Measurements from ENCODE around the gene FOCAD. TPM values are rescaled to one million over a fixed set of nuclear protein-coding genes. Genes with fewer than 3 reads are reported as not detected.
"Not testable (repeated sequence)": the region's sequence is repeated elsewhere in the genome, so short reads cannot be mapped to it uniquely, and the experiment has no call there.

Gene FOCAD
- total RNA-seq, 1 donor from 2014 or later = 38.3 TPM

- intact Hi-C loops (cut with DNase I) = no loop called here
- no peak for DNase-seq (ENCODE audit: low spot score)
These were observed 246.8 kb downstream of the FOCAD start for GRCh38 chr9:20930836-20931235.

- intact Hi-C loops (cut with DNase I) = loop anchor here (2.0 to 5.0 kb wide), 3 partner anchors 313 to 1014 kb away; no protein-coding TSS in a partner anchor
- DNase-seq (ENCODE audit: low spot score) = no peak
These were observed 256.6 kb downstream of the FOCAD start for GRCh38 chr9:20940447-20941173.

- intact Hi-C loops (cut with DNase I) = loop anchor here (2.0 to 5.0 kb wide), 3 partner anchors 314 to 1014 kb away; no protein-coding TSS in a partner anchor
- DNase-seq (ENCODE audit: low spot score) = no peak
These were observed 257.2 kb downstream of the FOCAD start for GRCh38 chr9:20941174-20941690.

- DNase-seq (ENCODE audit: low spot score) = no peak
- intact Hi-C loops (cut with DNase I) = loop anchor here (5.0 kb wide), 2 partner anchors 317 to 587 kb away; no protein-coding TSS in a partner anchor
These were observed 260.4 kb downstream of the FOCAD start for GRCh38 chr9:20944507-20944906.

- DNase-seq (ENCODE audit: low spot score) = no peak
- intact Hi-C loops (cut with DNase I) = no loop called here
These were observed 261.2 kb downstream of the FOCAD start for GRCh38 chr9:20945269-20945668.

- intact Hi-C loops (cut with DNase I) = no loop called here
These were observed 261.8 kb downstream of the FOCAD start for GRCh38 chr9:20945856-20946255.

GRCh38 chr9:20948703-20949102 lies 264.6 kb downstream of the FOCAD start:
- no peak for DNase-seq (ENCODE audit: low spot score)
- intact Hi-C loops (cut with DNase I) = no loop called here

More at GRCh38 chr9:20945856-20946255, 261.8 kb downstream of the FOCAD start:
- DNase-seq (ENCODE audit: low spot score) = no peak

GRCh38 chr9:20950707-20951106 lies 266.6 kb downstream of the FOCAD start:
- intact Hi-C loops (cut with DNase I) = loop anchor here (10.0 kb wide), 1 partner anchor 154 kb away; no protein-coding TSS in a partner anchor
- DNase-seq (ENCODE audit: low spot score) = no peak

GRCh38 chr9:20962536-20963225 lies 278.6 kb downstream of the FOCAD start:
- no peak for DNase-seq (ENCODE audit: low spot score)
- intact Hi-C loops (cut with DNase I) = no loop called here

- intact Hi-C loops (cut with DNase I) = no loop called here
- DNase-seq (ENCODE audit: low spot score) = no peak
These were observed 288.6 kb downstream of the FOCAD start for GRCh38 chr9:20972684-20973083.

- intact Hi-C loops (cut with DNase I); DNase-seq (ENCODE audit: low spot score): not testable (repeated sequence)
These were observed 289.3 kb downstream of the FOCAD start for GRCh38 chr9:20973246-20973947.

GRCh38 chr9:20974191-20974938 lies 290.3 kb downstream of the FOCAD start:
- intact Hi-C loops (cut with DNase I); DNase-seq (ENCODE audit: low spot score): not testable (repeated sequence)

- intact Hi-C loops (cut with DNase I) = no loop called here
- no peak for DNase-seq (ENCODE audit: low spot score)
These were observed 294.2 kb downstream of the FOCAD start for GRCh38 chr9:20978249-20978648.

- DNase-seq (ENCODE audit: low spot score) = no peak
- intact Hi-C loops (cut with DNase I) = no loop called here
These were observed 296.9 kb downstream of the FOCAD start for GRCh38 chr9:20980832-20981455.

GRCh38 chr9:20981486-20981885 lies 297.4 kb downstream of the FOCAD start:
- intact Hi-C loops (cut with DNase I) = no loop called here
- DNase-seq (ENCODE audit: low spot score) = no peak

- no peak for DNase-seq (ENCODE audit: low spot score)
- intact Hi-C loops (cut with DNase I) = no loop called here
These were observed 300.4 kb downstream of the FOCAD start for GRCh38 chr9:20984506-20984905.

GRCh38 chr9:20985851-20986600 lies 302.0 kb downstream of the FOCAD start:
- DNase-seq (ENCODE audit: low spot score) = no peak
- intact Hi-C loops (cut with DNase I) = no loop called here

- DNase-seq (ENCODE audit: low spot score) = no peak
- intact Hi-C loops (cut with DNase I) = no loop called here
These were observed 303.5 kb downstream of the FOCAD start for GRCh38 chr9:20987521-20987920.
